Myocyte (in vitro differentiated cells): ENCODE measurements around the gene PRICKLE4. TPM values are rescaled to one million over a fixed set of nuclear protein-coding genes. Genes with fewer than 3 reads are reported as not detected.
A peak's percentile ranks its signal among the peaks of the same experiment; 100 is the strongest.
"Not testable (repeated sequence)": the region's sequence is repeated elsewhere in the genome, so short reads cannot be mapped to it uniquely, and the experiment has no call there.

Source experiments
- DNase-seq: peaks from one replicate; pipeline ENCODE4 v3.0.0-alpha.2; 2012; ENCODE audit warnings: low read depth
- total RNA-seq: library from RNA; depleted of rRNA; stranded (reverse); fragments of >200 nt; gene quantifications from 2 replicates; pipeline ENCODE4 v1.2.3, GENCODE V29; 2014

Gene PRICKLE4
- total RNA-seq, 1 donor from 2014 or later = 1.3 TPM

- DNase-seq = no peak
Measured at GRCh38 chr6:41791305-41791704, 10.7 kb downstream of the PRICKLE4 start.

GRCh38 chr6:41791984-41792383 lies 11.4 kb downstream of the PRICKLE4 start:
- no peak for DNase-seq

- no peak for DNase-seq
Measured at GRCh38 chr6:41796474-41796873, 15.9 kb downstream of the PRICKLE4 start.

GRCh38 chr6:41798901-41799558 lies 18.4 kb downstream of the PRICKLE4 start:
- no peak for DNase-seq

GRCh38 chr6:41799559-41799911 lies 19.0 kb downstream of the PRICKLE4 start:
- no peak for DNase-seq

- peak; percentile 29 for DNase-seq
Measured at GRCh38 chr6:41801380-41801779, 20.8 kb downstream of the PRICKLE4 start.

- DNase-seq = no peak
Measured at GRCh38 chr6:41805830-41806774, 25.5 kb downstream of the PRICKLE4 start.

GRCh38 chr6:41811095-41811494 lies 30.5 kb downstream of the PRICKLE4 start:
- no peak for DNase-seq

- DNase-seq = not testable (repeated sequence)
Measured at GRCh38 chr6:41811946-41812345, 31.4 kb downstream of the PRICKLE4 start.

GRCh38 chr6:41813469-41813868 lies 32.9 kb downstream of the PRICKLE4 start:
- DNase-seq = no peak

- DNase-seq = no peak
Measured at GRCh38 chr6:41813956-41814355, 33.4 kb downstream of the PRICKLE4 start.

GRCh38 chr6:41814629-41815028 lies 34.0 kb downstream of the PRICKLE4 start:
- no peak for DNase-seq

- DNase-seq = no peak
Measured at GRCh38 chr6:41815587-41815986, 35.0 kb downstream of the PRICKLE4 start.

- no peak for DNase-seq
Measured at GRCh38 chr6:41818271-41819054, 37.9 kb downstream of the PRICKLE4 start.

- no peak for DNase-seq
Measured at GRCh38 chr6:41821266-41821665, 40.7 kb downstream of the PRICKLE4 start.

GRCh38 chr6:41822021-41822420 lies 41.4 kb downstream of the PRICKLE4 start:
- DNase-seq = no peak

- no peak for DNase-seq
Measured at GRCh38 chr6:41823178-41823577, 42.6 kb downstream of the PRICKLE4 start.

- DNase-seq = peak; percentile 53
Measured at GRCh38 chr6:41824571-41825569, 44.3 kb downstream of the PRICKLE4 start.

GRCh38 chr6:41826343-41827022 lies 45.9 kb downstream of the PRICKLE4 start:
- no peak for DNase-seq

- no peak for DNase-seq
Measured at GRCh38 chr6:41832263-41832662, 51.7 kb downstream of the PRICKLE4 start.
